Dermis microvascular lymphatic vessel endothelial cell (primary cell): ENCODE data around the gene DHRS2. TPM values are rescaled to one million over a fixed set of nuclear protein-coding genes. Genes with fewer than 3 reads are reported as not detected.
"Not testable (repeated sequence)": the region's sequence is repeated elsewhere in the genome, so short reads cannot be mapped to it uniquely, and the experiment has no call there.

Source experiments
- DNase-seq, 2 donors: peaks; one replicate each; pipeline versions ENCODE4 v3.0.0 to v3.0.0-alpha.2; 2010; ENCODE audit warnings: low read depth in 2 of 2
- total RNA-seq: library from RNA; depleted of rRNA; stranded (reverse); fragments of >200 nt; gene quantifications from 2 replicates; pipeline ENCODE4 v1.2.1, GENCODE V29; 2014

The DHRS2 gene
- total RNA-seq, 1 donor from 2014 or later: 1.7 TPM

DNA sequence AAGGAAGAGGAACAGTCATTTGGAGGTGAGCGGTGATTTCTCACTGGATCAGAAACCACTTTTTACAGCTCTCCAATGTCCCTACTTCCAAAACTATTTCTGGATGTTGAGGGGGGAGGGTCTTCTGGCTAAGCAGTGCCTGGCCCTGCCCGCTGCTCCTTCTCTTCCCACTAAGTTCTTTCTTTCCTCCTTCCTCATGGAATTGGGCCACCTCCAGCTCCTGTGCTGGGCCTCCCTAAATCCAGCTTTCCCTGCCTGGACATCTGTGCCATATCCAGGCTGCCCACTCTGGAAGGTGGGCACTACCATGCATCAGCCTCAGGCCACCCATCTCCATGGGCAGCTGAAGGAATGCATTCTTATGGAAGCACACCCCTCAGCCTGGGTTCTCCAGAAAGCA lies 11.5 kb downstream of the DHRS2 start:
- no peak for DNase-seq

GRCh38 chr14:23648764-23649460 lies 12.7 kb downstream of the DHRS2 start:
- DNase-seq: no peak

DNA sequence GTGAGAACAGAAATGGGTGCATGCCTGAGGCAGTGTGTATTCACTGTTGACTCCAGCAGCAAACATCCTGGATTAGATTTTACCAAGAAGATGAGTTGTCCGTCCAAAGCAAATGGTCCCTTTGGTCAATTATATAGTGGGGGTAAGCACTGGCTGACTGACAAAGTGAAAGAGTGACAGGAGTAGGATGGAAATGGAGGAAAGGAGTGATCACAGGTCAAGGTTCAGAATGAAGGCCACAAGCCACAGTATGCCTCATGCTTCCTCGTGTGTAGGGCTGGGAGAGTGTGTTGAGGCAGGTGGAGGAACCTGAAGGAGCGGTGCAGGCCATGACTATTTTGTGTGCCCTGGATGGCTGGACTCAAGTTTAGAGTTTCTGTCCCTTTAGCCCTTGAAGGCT lies 14.3 kb downstream of the DHRS2 start:
- DNase-seq: no peak

DNA sequence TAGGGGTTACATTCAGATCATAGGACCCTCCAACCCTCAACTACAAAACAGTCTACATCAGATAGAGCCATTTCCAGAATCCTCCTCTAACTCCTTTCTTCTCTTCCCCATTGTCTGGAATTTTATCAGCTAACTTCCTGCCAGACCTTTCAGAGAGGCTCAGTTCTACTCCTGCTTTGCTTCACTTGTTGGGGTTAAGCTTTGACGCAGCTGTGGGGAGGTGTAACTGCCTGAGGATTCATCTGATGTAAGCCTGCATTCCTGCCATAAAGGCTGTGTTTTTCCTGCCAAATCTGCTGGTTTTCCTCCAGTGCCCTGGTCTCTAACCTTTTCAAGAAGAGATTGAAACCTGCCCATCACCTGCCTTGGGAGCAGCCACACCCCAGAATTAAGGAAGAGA lies 16.9 kb downstream of the DHRS2 start:
- no peak for DNase-seq

DNA sequence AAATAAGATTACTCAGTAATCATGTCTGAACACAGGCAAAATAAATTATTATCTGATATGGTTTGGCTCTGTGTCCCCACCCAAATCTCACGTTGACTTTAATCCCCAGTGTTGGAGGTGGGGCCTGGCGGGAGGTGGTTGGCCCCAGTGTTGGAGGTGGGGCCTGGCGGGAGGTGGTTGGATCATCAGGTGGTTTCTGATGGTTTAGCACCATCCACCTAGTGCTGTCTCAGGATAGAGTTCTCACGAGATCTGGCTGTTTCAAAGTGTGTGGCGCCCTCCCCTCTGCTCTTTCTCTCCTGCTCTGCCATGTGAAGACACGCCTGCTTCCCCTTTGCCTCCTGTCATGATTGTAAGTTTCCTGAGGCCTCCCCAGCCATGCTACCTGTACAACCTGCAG lies 18.1 kb downstream of the DHRS2 start:
- DNase-seq: no peak

DNA sequence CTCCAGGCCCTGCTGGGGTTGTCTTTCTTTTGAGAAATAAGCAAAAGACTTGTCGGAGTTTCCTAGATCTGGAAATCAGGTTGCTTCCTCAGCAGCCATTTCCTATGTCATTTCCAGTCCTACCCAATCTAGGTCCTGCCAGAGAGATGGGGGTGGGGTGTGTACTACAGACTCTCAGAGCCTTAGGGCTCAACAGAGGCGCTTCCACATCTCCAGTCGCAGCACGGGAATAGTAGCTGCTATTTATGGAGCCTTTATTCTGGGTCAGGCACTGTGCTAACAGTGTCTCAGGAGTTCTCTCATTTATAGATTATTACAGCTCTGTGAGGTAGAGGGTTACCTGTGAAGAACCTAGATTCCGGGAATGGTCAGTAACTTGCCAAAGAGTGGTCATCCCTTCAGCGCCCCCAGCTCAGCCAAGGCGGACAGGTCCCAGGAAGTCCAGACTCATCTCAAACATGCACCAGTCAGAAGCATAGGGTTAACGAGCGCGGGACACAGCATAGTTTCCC lies 21.9 kb downstream of the DHRS2 start:
- DNase-seq: no peak

GRCh38 chr14:23660290-23661226 lies 24.4 kb downstream of the DHRS2 start:
- DNase-seq: no peak

- DNase-seq: no peak
Measured at GRCh38 chr14:23661542-23661941, 25.4 kb downstream of the DHRS2 start.

GRCh38 chr14:23663127-23663526 lies 27.0 kb downstream of the DHRS2 start:
- DNase-seq: no peak

DNA sequence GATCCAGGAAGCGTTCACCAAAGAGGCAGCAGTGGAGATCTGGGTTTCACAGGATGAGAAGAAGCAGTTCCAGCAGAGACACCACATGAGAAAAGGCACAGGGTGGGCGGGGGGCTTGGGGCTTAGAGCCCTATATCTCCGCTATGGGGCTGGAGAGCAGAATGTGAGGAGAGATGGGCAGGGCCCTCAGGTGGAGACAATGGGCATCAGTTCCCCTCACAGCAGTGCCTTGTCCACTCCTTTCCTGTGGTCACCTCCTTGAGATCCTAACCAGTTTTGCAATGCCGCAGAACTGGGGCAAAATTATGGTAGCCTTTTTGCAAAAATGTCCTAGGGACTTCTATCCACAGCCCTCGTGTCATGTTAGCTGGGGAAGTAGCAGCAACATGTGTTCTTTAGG lies 27.5 kb downstream of the DHRS2 start:
- DNase-seq: no peak

DNA sequence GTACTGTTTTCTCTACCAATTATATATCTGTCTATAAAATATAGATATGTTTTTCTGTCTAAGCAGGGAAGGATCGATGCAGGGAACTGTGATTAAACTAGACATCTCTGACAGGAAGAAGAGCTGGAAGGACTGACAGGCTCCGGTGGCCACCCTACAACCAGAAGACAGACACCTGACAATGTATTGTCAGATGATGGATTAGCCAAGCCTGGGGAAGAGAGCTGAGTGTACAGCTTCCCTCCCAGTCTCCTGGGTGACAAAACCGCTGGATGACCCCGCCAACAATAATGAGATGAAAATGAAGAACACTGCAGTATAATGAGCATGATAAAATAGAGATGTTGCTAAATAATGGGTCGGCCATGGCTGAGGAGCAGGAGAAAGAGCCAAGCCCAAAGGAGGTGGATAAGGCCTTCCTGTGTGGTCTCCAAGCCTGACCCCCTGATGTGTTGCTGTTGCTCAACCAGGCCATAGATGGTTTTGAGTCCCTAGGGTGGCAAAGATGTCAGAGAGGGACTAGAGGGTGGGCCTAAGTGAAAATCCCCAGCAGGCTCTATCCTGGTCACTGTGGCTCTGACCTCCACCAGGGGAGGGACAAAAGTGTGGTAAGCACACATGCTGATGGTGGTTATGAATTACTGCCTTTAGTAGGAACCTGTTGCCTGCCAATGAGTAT lies 28.2 kb downstream of the DHRS2 start:
- no peak for DNase-seq

- no peak for DNase-seq
Measured at GRCh38 chr14:23665302-23666016, 29.3 kb downstream of the DHRS2 start.

GRCh38 chr14:23667134-23667533 lies 31.0 kb downstream of the DHRS2 start:
- DNase-seq: no peak

DNA sequence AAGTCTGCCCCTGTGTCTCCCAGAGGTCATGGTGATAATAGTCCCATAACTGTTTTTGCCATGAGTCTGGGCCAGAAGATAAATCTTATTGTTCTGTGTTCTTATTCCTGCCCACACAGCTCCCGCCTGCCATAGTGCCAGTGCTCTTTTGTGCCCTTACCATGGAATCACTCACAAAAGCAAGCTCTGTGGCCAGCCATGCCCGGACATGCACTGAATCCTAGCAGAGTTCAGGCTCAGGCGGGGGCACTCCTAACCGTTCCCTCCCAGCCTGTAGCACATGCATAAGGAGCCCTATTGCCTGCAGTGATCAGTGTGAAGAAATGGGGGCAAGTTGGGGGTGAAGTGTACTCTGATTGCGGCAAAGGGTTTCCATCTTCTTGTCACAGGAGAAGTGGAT lies 33.3 kb downstream of the DHRS2 start:
- DNase-seq: no peak

DNA sequence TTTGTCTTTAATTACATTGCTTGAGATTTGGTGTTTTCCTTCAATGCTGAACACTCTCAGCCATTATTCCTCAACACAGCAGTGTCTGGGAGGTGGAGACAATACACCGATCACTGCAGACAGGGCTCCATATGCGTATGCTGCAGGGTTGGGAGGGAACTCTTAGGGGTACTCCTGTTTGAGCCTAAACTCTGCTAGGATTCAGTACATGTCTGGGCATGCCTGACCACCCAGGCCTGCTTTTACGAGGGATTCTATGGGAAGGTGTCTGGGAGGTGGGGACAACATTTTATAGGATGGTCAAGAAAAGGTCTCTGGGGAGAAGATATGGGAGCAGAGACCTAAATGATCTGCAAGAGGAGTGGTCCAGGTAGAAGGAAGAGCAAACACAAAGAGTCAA lies 34.3 kb downstream of the DHRS2 start:
- DNase-seq: no peak

DNA sequence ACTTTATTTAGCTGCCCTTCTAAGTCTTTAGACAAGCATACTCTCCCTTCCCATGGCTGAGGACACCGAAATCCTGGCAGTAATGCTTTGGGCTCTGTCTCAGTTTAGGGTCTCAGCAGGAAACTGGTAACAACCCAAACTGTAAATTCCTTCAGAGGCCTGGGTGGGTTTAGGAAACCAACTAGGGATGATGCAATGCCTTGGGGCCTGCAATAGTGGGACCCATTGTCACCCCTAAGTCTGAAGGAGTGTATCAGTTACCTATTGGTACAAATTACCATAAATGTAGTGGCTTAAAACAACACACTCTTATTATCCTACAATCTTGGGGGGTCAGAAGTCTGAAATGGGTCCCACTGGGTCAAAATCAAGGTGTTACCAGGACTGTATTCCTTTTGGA lies 36.0 kb downstream of the DHRS2 start:
- no peak for DNase-seq

- DNase-seq: no peak
Measured at GRCh38 chr14:23675337-23675736, 39.2 kb downstream of the DHRS2 start.

- no peak for DNase-seq
Measured at GRCh38 chr14:23675906-23676305, 39.7 kb downstream of the DHRS2 start.

GRCh38 chr14:23681337-23681736 lies 45.2 kb downstream of the DHRS2 start:
- DNase-seq: no peak

GRCh38 chr14:23689709-23690514 lies 53.7 kb downstream of the DHRS2 start:
- DNase-seq: not testable (repeated sequence)

- no peak for DNase-seq
Measured at GRCh38 chr14:23692416-23692815, 56.3 kb downstream of the DHRS2 start.
